HepG2 (cell line): ENCODE measurements around the gene ZNF674. TPM values are rescaled to one million over a fixed set of nuclear protein-coding genes. Genes with fewer than 3 reads are reported as not detected.

ENCODE experiments used
- ARID4A ChIP-seq: sonication (generic); formaldehyde crosslinking; IDR thresholded peaks from 2 replicates; pipeline ENCODE4 v1.5.0; 2020; ENCODE audit warnings: mild to moderate bottlenecking, missing genetic modification reagents, borderline replicate concordance
- ATAD3A ChIP-seq: sonication (generic); formaldehyde crosslinking; IDR thresholded peaks from 2 replicates; pipeline ENCODE4 v1.4.0; 2020; ENCODE audit warnings: missing genetic modification reagents
- EEA1 ChIP-seq: sonication (generic); formaldehyde crosslinking; IDR thresholded peaks from 2 replicates; pipeline ENCODE4 v1.5.1; 2020; ENCODE audit warnings: mild to moderate bottlenecking, missing genetic modification reagents, borderline replicate concordance
- GABPB1 ChIP-seq: IDR thresholded peaks from 2 replicates; pipeline ENCODE4 v1.6.1; 2016; ENCODE audit warnings: mild to moderate bottlenecking, missing genetic modification reagents, moderate library complexity, missing compliant biosample characterization
- KDM4B ChIP-seq: sonication (generic); formaldehyde crosslinking; IDR thresholded peaks from 2 replicates; pipeline ENCODE4 v1.4.0; 2020; ENCODE audit warnings: missing genetic modification reagents
- MXD4 ChIP-seq: IDR thresholded peaks from 2 replicates; pipeline ENCODE4 v1.6.1; 2016; ENCODE audit warnings: mild to moderate bottlenecking, missing biosample characterization, missing genetic modification reagents
- PREB ChIP-seq: sonication (generic); formaldehyde crosslinking; IDR thresholded peaks from 2 replicates; pipeline ENCODE4 v1.4.0; 2020; ENCODE audit warnings: missing genetic modification reagents
- RAD21 ChIP-seq: fragments of 450-650 bp; formaldehyde crosslinking; IDR thresholded peaks from 2 replicates; pipeline ENCODE4 v1.5.0; 2020; ENCODE audit warnings: mild to moderate bottlenecking
- REST ChIP-seq, 2 experiments: IDR thresholded peaks; 2 replicates each; pipeline ENCODE4 v1.6.1; 2011 to 2012; ENCODE audit warnings: low read length in 2 of 2, borderline replicate concordance in 1 of 2, low read depth in 1 of 2, mild to moderate bottlenecking in 1 of 2, moderate library complexity in 1 of 2
- SOX13 ChIP-seq, 3 experiments: fragments of 450-650 bp in 1 of 3; sonication (generic) in 1 of 3; formaldehyde crosslinking in 1 of 3; IDR thresholded peaks in 2 of 3; conservative IDR thresholded peaks in 1 of 3; 2 replicates each; pipeline versions ENCODE4 v1.5.0 to v1.6.1; 2016 to 2020; ENCODE audit warnings: antibody characterized with exemption in 1 of 3, mild to moderate bottlenecking in 1 of 3, missing compliant biosample characterization in 1 of 3, missing genetic modification reagents in 1 of 3, moderate library complexity in 1 of 3
- SP2 ChIP-seq: sonication (generic); formaldehyde crosslinking; IDR thresholded peaks from 2 replicates; pipeline ENCODE4 v1.5.1; 2020; ENCODE audit warnings: mild to moderate bottlenecking, missing genetic modification reagents
- TAF1 ChIP-seq: sonication (generic); formaldehyde crosslinking; IDR thresholded peaks from 2 replicates; pipeline ENCODE4 v1.4.0; 2020; ENCODE audit warnings: missing genetic modification reagents
- TCF12 ChIP-seq, 2 experiments: fragments of 450-650 bp in 1 of 2; sonication (generic) in 1 of 2; formaldehyde crosslinking in 1 of 2; IDR thresholded peaks; 2 replicates each; pipeline versions ENCODE4 v1.6.1 to v1.8.0; 2017 to 2022; ENCODE audit warnings: antibody characterized with exemption in 1 of 2, mild to moderate bottlenecking in 1 of 2, missing genetic modification reagents in 1 of 2, moderate library complexity in 1 of 2
- TMF1 ChIP-seq: sonication (generic); formaldehyde crosslinking; IDR thresholded peaks from 2 replicates; pipeline ENCODE4 v1.8.1; 2022; ENCODE audit warnings: low read depth, missing genetic modification reagents
- ZNF260 ChIP-seq: sonication (generic); formaldehyde crosslinking; IDR thresholded peaks from 2 replicates; pipeline ENCODE4 v1.4.0; 2020; ENCODE audit warnings: missing genetic modification reagents, low read depth, mild to moderate bottlenecking, borderline replicate concordance
- ZNF446 ChIP-seq: sonication (generic); formaldehyde crosslinking; IDR thresholded peaks from 2 replicates; pipeline ENCODE4 v1.5.0; 2020; ENCODE audit warnings: mild to moderate bottlenecking, missing genetic modification reagents
- ZNF557 ChIP-seq: sonication (generic); formaldehyde crosslinking; IDR thresholded peaks from 2 replicates; pipeline ENCODE4 v1.4.0; 2020; ENCODE audit warnings: missing genetic modification reagents
- ZNF781 ChIP-seq: sonication (generic); formaldehyde crosslinking; IDR thresholded peaks from 2 replicates; pipeline ENCODE4 v1.5.1; 2020; ENCODE audit warnings: borderline replicate concordance, mild to moderate bottlenecking, missing genetic modification reagents; ENCODE audit errors: not compliant biosample characterization
- ZNF891 ChIP-seq: sonication (generic); formaldehyde crosslinking; IDR thresholded peaks from 2 replicates; pipeline ENCODE4 v1.5.0; 2020; ENCODE audit warnings: mild to moderate bottlenecking, missing genetic modification reagents
- polyA plus RNA-seq, 8 experiments: library from polyadenylated mRNA; depleted of rRNA in 3 of 8; stranded (reverse) in 7 of 8; unstranded in 1 of 8; fragments of >200 nt; fragmentation: Illumina TruSeq in 4 of 8; extraction: Trizol in 4 of 8; gene quantifications; 2 replicates each; pipeline versions ENCODE4 v1.2.1 to v1.2.3, GENCODE V29; 2011 to 2016; ENCODE audit warnings: low read depth in 4 of 8, missing spikeins in 1 of 8, mixed read lengths in 1 of 8; ENCODE audit not compliant: insufficient read depth in 1 of 8
- total RNA-seq, 5 experiments: library from RNA; depleted of rRNA; stranded (reverse); fragments of >200 nt; fragmentation: Illumina TruSeq; extraction: Trizol; gene quantifications; 2 replicates each; pipeline ENCODE4 v1.2.3, GENCODE V29; 2016; ENCODE audit warnings: low read depth in 1 of 5

The ZNF674 gene
- total and polyA plus RNA-seq, 2 of the 13 experiments (the other 11 are each of a cell fraction or from before 2014, with no cell fraction given) = 2.9 to 3.5 TPM

GRCh38 chrX:46573892-46574773 lies 28.9 kb upstream of the ZNF674 start (continued):
- no peak for TF ChIP-seq ZNF781
- no peak for TF ChIP-seq ZNF260 (CRISPR knock-in tag)
- no peak for TF ChIP-seq TCF12 (IDR thresholded peaks at IDR 0.05)
- TF ChIP-seq TCF12 (CRISPR knock-in tag; IDR thresholded peaks at IDR 0.05) = no peak
- peak; percentile 80 for TF ChIP-seq ARID4A (CRISPR knock-in tag)
- TF ChIP-seq KDM4B = no peak
- no peak for TF ChIP-seq ZNF891
- TF ChIP-seq MXD4 (CRISPR knock-in tag) = no peak
- 0 out of 2 replicates have a peak, but pooled peaks have one; percentile 12 for TF ChIP-seq RAD21 (CRISPR knock-in tag)
- no peak for TF ChIP-seq ZNF557
- TF ChIP-seq GABPB1 (CRISPR knock-in tag) = peak; percentile 60; the same call in 1 of the 2 replicates
- no peak for TF ChIP-seq ATAD3A (CRISPR knock-in tag)
- TF ChIP-seq SP2 (CRISPR knock-in tag) = peak; percentile 26; the same call in 1 of the 2 replicates
- no peak for TF ChIP-seq PREB
- TF ChIP-seq REST (IDR thresholded peaks at IDR 0.05; ENCODE audit: borderline replicate concordance in 1 of 2, low read depth in 1 of 2, low read length in 2 of 2) = no peak
- TF ChIP-seq EEA1 = no peak
- peak; percentile 26; the same call in 1 of the 2 replicates for TF ChIP-seq ZNF446
- TF ChIP-seq SOX13 (IDR thresholded peaks at IDR 0.05) = no peak
- peak in 1 of 2 experiments; percentile 5; a peak in 1 of 4 replicates for TF ChIP-seq SOX13 (CRISPR knock-in tag; conservative IDR thresholded peaks at IDR 0.05 in 1 of 2, IDR thresholded peaks at IDR 0.05 in 1 of 2)
- TF ChIP-seq TMF1 (CRISPR knock-in tag) = no peak
- TF ChIP-seq TAF1 (CRISPR knock-in tag) = peak; percentile 39; the same call in 1 of the 2 replicates
